HCT116 (cell line): ENCODE results near the gene TARM1.

Experiments
- EZH2 ChIP-seq: fragments of 200-600 bp; sonication (generic); IDR thresholded peaks from 2 replicates; pipeline ENCODE4 v1.6.1; 2017; ENCODE audit warnings: antibody characterized with exemption, mixed run types
- EZH2phosphoT487 ChIP-seq: fragments of 200-600 bp; IDR thresholded peaks from 2 replicates; pipeline ENCODE4 v1.6.1; 2018; ENCODE audit warnings: antibody characterized with exemption, borderline replicate concordance
- JUND ChIP-seq: IDR thresholded peaks from 2 replicates; pipeline ENCODE4 v1.6.1; 2012
- POLR2A ChIP-seq: IDR thresholded peaks from 2 replicates; pipeline ENCODE4 v1.7.0; 2011; ENCODE audit warnings: borderline replicate concordance; ENCODE audit not compliant: insufficient read depth, insufficient read length; ENCODE audit errors: extremely low read depth
- RAD21 ChIP-seq: IDR thresholded peaks from 2 replicates; pipeline ENCODE4 v1.6.1; 2012; ENCODE audit warnings: low read depth, mild to moderate bottlenecking
- SP1 ChIP-seq: IDR thresholded peaks from 2 replicates; pipeline ENCODE4 v1.6.1; 2012; ENCODE audit warnings: low read depth
- SRF ChIP-seq: IDR thresholded peaks from 2 replicates; pipeline ENCODE4 v1.6.1; 2012; ENCODE audit warnings: low read depth
- TCF7L2 ChIP-seq: IDR thresholded peaks from 2 replicates; pipeline ENCODE4 v1.7.0; 2011; ENCODE audit warnings: borderline replicate concordance, inconsistent platforms; ENCODE audit not compliant: insufficient read depth, insufficient read length; ENCODE audit errors: extremely low read depth
- YY1 ChIP-seq: IDR thresholded peaks from 2 replicates; pipeline ENCODE4 v1.6.1; 2011; ENCODE audit warnings: low read length, low read depth, moderate library complexity, mild to moderate bottlenecking; ENCODE audit not compliant: insufficient replicate concordance; ENCODE audit errors: extremely low read depth
- TF ChIP-seq, protein P1 (sequence below), 3 experiments: fragments of 200-600 bp in 1 of 3; sonication (generic) in 1 of 3; IDR thresholded peaks in 2 of 3; conservative IDR thresholded peaks in 1 of 3; 2 replicates each; pipeline ENCODE4 v1.5.1; 2012 to 2017; ENCODE audit warnings: low read depth in 2 of 3, low read length in 2 of 3, antibody characterized with exemption in 1 of 3, borderline replicate concordance in 1 of 3, control low read depth in 1 of 3, mild to moderate bottlenecking in 1 of 3, mixed read lengths in 1 of 3, mixed run types in 1 of 3, moderate library complexity in 1 of 3; ENCODE audit not compliant: insufficient read depth in 1 of 3
- TF ChIP-seq, protein P2 (sequence below): IDR thresholded peaks from 2 replicates; pipeline ENCODE4 v1.6.1; 2012; ENCODE audit warnings: low read depth
- TF ChIP-seq, protein P3 (sequence below): IDR thresholded peaks from 2 replicates; pipeline ENCODE4 v1.6.1; 2011; ENCODE audit warnings: mild to moderate bottlenecking, low read length, moderate library complexity; ENCODE audit not compliant: insufficient replicate concordance; ENCODE audit errors: extremely low read depth

DNA sequence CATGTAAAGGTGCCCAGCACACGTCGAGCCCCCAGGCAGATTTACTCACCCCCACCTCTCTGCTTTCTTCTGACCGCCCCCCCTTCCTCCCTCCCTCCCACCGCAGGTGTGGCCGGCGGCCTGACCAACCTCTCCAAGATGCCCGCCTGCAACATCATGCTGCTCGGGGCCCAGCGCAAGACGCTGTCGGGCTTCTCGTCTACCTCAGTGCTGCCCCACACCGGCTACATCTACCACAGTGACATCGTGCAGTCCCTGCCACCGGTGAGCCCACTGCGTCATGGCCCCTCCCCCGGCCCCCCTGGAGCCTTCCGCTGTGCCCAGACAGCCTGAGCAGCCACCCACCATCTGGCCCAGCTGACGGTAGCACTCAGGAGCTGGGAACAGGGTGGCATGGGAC, 43.2 kb upstream of the TARM1 start:
- TF ChIP-seq SP1 (no peak), TCF7L2 (no peak), POLR2A (no peak), SRF (no peak), EZH2 (no peak), YY1 (no peak), JUND (no peak), RAD21 (no peak), EZH2phosphoT487 (no peak)
- TF ChIP-seq, protein P1, sequence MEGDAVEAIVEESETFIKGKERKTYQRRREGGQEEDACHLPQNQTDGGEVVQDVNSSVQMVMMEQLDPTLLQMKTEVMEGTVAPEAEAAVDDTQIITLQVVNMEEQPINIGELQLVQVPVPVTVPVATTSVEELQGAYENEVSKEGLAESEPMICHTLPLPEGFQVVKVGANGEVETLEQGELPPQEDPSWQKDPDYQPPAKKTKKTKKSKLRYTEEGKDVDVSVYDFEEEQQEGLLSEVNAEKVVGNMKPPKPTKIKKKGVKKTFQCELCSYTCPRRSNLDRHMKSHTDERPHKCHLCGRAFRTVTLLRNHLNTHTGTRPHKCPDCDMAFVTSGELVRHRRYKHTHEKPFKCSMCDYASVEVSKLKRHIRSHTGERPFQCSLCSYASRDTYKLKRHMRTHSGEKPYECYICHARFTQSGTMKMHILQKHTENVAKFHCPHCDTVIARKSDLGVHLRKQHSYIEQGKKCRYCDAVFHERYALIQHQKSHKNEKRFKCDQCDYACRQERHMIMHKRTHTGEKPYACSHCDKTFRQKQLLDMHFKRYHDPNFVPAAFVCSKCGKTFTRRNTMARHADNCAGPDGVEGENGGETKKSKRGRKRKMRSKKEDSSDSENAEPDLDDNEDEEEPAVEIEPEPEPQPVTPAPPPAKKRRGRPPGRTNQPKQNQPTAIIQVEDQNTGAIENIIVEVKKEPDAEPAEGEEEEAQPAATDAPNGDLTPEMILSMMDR (IDR thresholded peaks at IDR 0.05 in 2 of 3, conservative IDR thresholded peaks at IDR 0.05 in 1 of 3; ENCODE audit: borderline replicate concordance in 1 of 3, insufficient read depth in 1 of 3, low read depth in 2 of 3, low read length in 2 of 3): no peak
- TF ChIP-seq, protein P2, sequence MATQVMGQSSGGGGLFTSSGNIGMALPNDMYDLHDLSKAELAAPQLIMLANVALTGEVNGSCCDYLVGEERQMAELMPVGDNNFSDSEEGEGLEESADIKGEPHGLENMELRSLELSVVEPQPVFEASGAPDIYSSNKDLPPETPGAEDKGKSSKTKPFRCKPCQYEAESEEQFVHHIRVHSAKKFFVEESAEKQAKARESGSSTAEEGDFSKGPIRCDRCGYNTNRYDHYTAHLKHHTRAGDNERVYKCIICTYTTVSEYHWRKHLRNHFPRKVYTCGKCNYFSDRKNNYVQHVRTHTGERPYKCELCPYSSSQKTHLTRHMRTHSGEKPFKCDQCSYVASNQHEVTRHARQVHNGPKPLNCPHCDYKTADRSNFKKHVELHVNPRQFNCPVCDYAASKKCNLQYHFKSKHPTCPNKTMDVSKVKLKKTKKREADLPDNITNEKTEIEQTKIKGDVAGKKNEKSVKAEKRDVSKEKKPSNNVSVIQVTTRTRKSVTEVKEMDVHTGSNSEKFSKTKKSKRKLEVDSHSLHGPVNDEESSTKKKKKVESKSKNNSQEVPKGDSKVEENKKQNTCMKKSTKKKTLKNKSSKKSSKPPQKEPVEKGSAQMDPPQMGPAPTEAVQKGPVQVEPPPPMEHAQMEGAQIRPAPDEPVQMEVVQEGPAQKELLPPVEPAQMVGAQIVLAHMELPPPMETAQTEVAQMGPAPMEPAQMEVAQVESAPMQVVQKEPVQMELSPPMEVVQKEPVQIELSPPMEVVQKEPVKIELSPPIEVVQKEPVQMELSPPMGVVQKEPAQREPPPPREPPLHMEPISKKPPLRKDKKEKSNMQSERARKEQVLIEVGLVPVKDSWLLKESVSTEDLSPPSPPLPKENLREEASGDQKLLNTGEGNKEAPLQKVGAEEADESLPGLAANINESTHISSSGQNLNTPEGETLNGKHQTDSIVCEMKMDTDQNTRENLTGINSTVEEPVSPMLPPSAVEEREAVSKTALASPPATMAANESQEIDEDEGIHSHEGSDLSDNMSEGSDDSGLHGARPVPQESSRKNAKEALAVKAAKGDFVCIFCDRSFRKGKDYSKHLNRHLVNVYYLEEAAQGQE: no peak
- TF ChIP-seq, protein P3, sequence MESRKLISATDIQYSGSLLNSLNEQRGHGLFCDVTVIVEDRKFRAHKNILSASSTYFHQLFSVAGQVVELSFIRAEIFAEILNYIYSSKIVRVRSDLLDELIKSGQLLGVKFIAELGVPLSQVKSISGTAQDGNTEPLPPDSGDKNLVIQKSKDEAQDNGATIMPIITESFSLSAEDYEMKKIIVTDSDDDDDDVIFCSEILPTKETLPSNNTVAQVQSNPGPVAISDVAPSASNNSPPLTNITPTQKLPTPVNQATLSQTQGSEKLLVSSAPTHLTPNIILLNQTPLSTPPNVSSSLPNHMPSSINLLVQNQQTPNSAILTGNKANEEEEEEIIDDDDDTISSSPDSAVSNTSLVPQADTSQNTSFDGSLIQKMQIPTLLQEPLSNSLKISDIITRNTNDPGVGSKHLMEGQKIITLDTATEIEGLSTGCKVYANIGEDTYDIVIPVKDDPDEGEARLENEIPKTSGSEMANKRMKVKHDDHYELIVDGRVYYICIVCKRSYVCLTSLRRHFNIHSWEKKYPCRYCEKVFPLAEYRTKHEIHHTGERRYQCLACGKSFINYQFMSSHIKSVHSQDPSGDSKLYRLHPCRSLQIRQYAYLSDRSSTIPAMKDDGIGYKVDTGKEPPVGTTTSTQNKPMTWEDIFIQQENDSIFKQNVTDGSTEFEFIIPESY: no peak
